Prostate gland (tissue), 2 donors: ENCODE results near the gene NXN. TPM values are rescaled to one million over a fixed set of nuclear protein-coding genes. Genes with fewer than 3 reads are reported as not detected.

ENCODE experiments used
- DNase-seq: peaks from one replicate; pipeline ENCODE4 v3.0.0-alpha.2; 2019; ENCODE audit warnings: low spot score
- H3K27ac ChIP-seq, 2 donors: fragments of 200-600 bp; sonication (generic); 2 replicates each; pipeline ENCODE4 v1.5.1; 2017 to 2019
- H3K27me3 ChIP-seq: fragments of 200-600 bp; sonication (generic); replicated peaks from 2 replicates; pipeline ENCODE4 v1.5.1; 2019; ENCODE audit not compliant: insufficient read depth
- H3K36me3 ChIP-seq, 2 donors: fragments of 200-600 bp; sonication (generic); 1 replicate in 1 of 2; 2 replicates in 1 of 2; pipeline versions ENCODE4 v1.5.1 to v1.8.1; 2017 to 2019
- H3K4me1 ChIP-seq: fragments of 200-600 bp; sonication (generic); replicated peaks from 2 replicates; pipeline ENCODE4 v1.5.1; 2019
- H3K4me3 ChIP-seq, 2 donors: fragments of 200-600 bp; sonication (generic); 2 replicates each; pipeline ENCODE4 v1.5.1; 2017 to 2019
- H3K9me3 ChIP-seq: fragments of 200-600 bp; sonication (generic); 2 replicates; pipeline ENCODE4 v1.5.1; 2017
- CTCF ChIP-seq, 4 experiments: fragments of 200-600 bp in 2 of 4; fragments of 450-650 bp in 2 of 4; sonication (generic) in 2 of 4; IDR thresholded peaks; 1 replicate in 3 of 4; 2 replicates in 1 of 4; pipeline ENCODE4 v1.5.1; 2016 to 2019; ENCODE audit warnings: antibody characterized with exemption in 4 of 4, mild to moderate bottlenecking in 2 of 4, moderate library complexity in 2 of 4
- POLR2A ChIP-seq: fragments of 450-650 bp; IDR thresholded peaks from one replicate; pipeline ENCODE4 v1.6.1; 2016; ENCODE audit warnings: antibody characterized with exemption, mild to moderate bottlenecking
- POLR2AphosphoS5 ChIP-seq: sonication (generic); formaldehyde crosslinking; IDR thresholded peaks from one replicate; pipeline ENCODE4 v1.6.1; 2017; ENCODE audit warnings: antibody characterized with exemption
- WGBS: methylation state at CpG from one replicate; pipeline ENCODE4 v1.1.5; 2018; 5-methylcytosine and 5-hydroxymethylcytosine counted together
- intact Hi-C: fragments of 100-400 bp; cut with DNase I; formaldehyde crosslinking; loops from one replicate; pipeline ENCODE4 v1.14.2; 2022
- total RNA-seq, 2 donors: library from RNA; depleted of rRNA; stranded (reverse); fragments of >200 nt; gene quantifications; one replicate each; pipeline ENCODE4 v1.1.0, GENCODE V29; 2016

The NXN gene
- total RNA-seq, 2 donors from 2014 or later: 56.2 to 56.7 TPM

- WGBS: 27% methylated on average over 21 of the region's 21 CpGs
- Histone ChIP-seq H3K4me1 (peaks cover 12% of the 10 kb centered on the region), H3K36me3 (no peaks in the 10 kb centered on the region), H3K9me3 (no peaks in the 10 kb centered on the region), H3K4me3 (no peak overlapping the region), H3K27ac (peak overlapping the region; percentile 78 to 84), H3K27me3 (no peaks in the 10 kb centered on the region)
- no peak for TF ChIP-seq POLR2A
- no peak for TF ChIP-seq CTCF (IDR thresholded peaks at IDR 0.05)
- TF ChIP-seq POLR2AphosphoS5: peak; percentile 43
- intact Hi-C loops: loop anchor here (2.0 kb wide), 1 partner anchor 15 kb away; no protein-coding TSS in a partner anchor
- DNase-seq: no peak
Measured at GRCh38 chr17:887551-888209, 91.9 kb downstream of the NXN start.

GRCh38 chr17:885971-886571 is 93.5 kb downstream of the NXN start:
- Histone ChIP-seq H3K4me3 (no peak overlapping the region), H3K27me3 (no peaks in the 10 kb centered on the region), H3K9me3 (no peaks in the 10 kb centered on the region), H3K27ac (peak overlapping the region; percentile 78 to 84), H3K4me1 (peaks cover 20% of the 10 kb centered on the region), H3K36me3 (no peaks in the 10 kb centered on the region)
- DNase-seq: peak; percentile 86
- no peak for TF ChIP-seq POLR2A
- peak; percentile 83 for TF ChIP-seq POLR2AphosphoS5
- intact Hi-C loops: loop anchor here (2.0 kb wide), 1 partner anchor 17 kb away; no protein-coding TSS in a partner anchor
- 29% methylated on average over 18 of the region's 18 CpGs for WGBS

GRCh38 chr17:883586-883962 is 96.0 kb downstream of the NXN start:
- intact Hi-C loops: no loop called here
- H3K4me1 ChIP-seq: peaks cover 20% of the 10 kb centered on the region

GRCh38 chr17:882827-883585 is 96.6 kb downstream of the NXN start:
- 35% methylated on average over 14 of the region's 14 CpGs for WGBS
- H3K27ac ChIP-seq: peak overlapping the region; percentile 70 to 74
- H3K4me1 ChIP-seq: peaks cover 20% of the 10 kb centered on the region
- peak; percentile 56 for DNase-seq
- no peaks in the 10 kb centered on the region for H3K36me3 ChIP-seq
- no peak for TF ChIP-seq POLR2AphosphoS5
- no peak for TF ChIP-seq POLR2A
- H3K9me3 ChIP-seq: no peaks in the 10 kb centered on the region
- intact Hi-C loops: no loop called here
- no peak overlapping the region for H3K4me3 ChIP-seq
- H3K27me3 ChIP-seq: no peaks in the 10 kb centered on the region

More at GRCh38 chr17:883586-883962, 96.0 kb downstream of the NXN start:
- DNase-seq: no peak
- no peaks in the 10 kb centered on the region for H3K36me3 ChIP-seq
- no peaks in the 10 kb centered on the region for H3K27me3 ChIP-seq
- no peak overlapping the region for H3K4me3 ChIP-seq
- 72% methylated on average over 12 of the region's 12 CpGs for WGBS
- peak overlapping the region; percentile 70 to 74 for H3K27ac ChIP-seq
- H3K9me3 ChIP-seq: no peaks in the 10 kb centered on the region
- TF ChIP-seq POLR2A (no peak), CTCF (IDR thresholded peaks at IDR 0.05) (no peak), POLR2AphosphoS5 (no peak)

- H3K9me3 ChIP-seq: no peaks in the 10 kb centered on the region
- no peaks in the 10 kb centered on the region for H3K36me3 ChIP-seq
- no peak for TF ChIP-seq CTCF (IDR thresholded peaks at IDR 0.05)
- no peak for TF ChIP-seq POLR2AphosphoS5
- TF ChIP-seq POLR2A: no peak
- H3K4me1 ChIP-seq: peaks cover 13% of the 10 kb centered on the region
- WGBS: 46% methylated on average over 6 of the region's 6 CpGs
- no peak for DNase-seq
- intact Hi-C loops: no loop called here
- no peak overlapping the region for H3K4me3 ChIP-seq
- no peaks in the 10 kb centered on the region for H3K27me3 ChIP-seq
- peak overlapping the region; percentile 70 to 74 for H3K27ac ChIP-seq
Measured at GRCh38 chr17:881778-882177, 97.8 kb downstream of the NXN start.
